ENCODE data around the gene SMARCD2. TPM values are rescaled to one million over a fixed set of nuclear protein-coding genes. Genes with fewer than 3 reads are reported as not detected.
A peak's percentile ranks its signal among the peaks of the same experiment; 100 is the strongest.

Gene SMARCD2
- total RNA-seq, 4 donors from 2014 or later: 234 to 337 (median 309) TPM

- no peak for TF ChIP-seq POLR2AphosphoS5 (IDR thresholded peaks at IDR 0.05)
- no peak for TF ChIP-seq EP300 (IDR thresholded peaks at IDR 0.05)
- TF ChIP-seq POLR2A (IDR thresholded peaks at IDR 0.05): no peak
- no peak for TF ChIP-seq CTCF (IDR thresholded peaks at IDR 0.05)
- Histone ChIP-seq H3K4me1 (peaks cover 71% of the 10 kb centered on the region), H3K9me3 (no peaks in the 10 kb centered on the region), H3K27ac (peak overlapping the region; percentile 93), H3K27me3 (no peaks in the 10 kb centered on the region), H3K36me3 (peaks cover 42% of the 10 kb centered on the region), H3K4me3 (peak overlapping the region; percentile 36)
- no peak for DNase-seq (ENCODE audit: low spot score in 2 of 2)
- WGBS: 51% methylated on average over 4 of the region's 5 CpGs
Measured at GRCh38 chr17:63837962-63838600, 4.4 kb downstream of the SMARCD2 start.

GRCh38 chr17:63837480-63837879, 5.0 kb downstream of the SMARCD2 start:
- peak overlapping the region; percentile 93 for H3K27ac ChIP-seq
- no peaks in the 10 kb centered on the region for H3K27me3 ChIP-seq
- no peak for DNase-seq (ENCODE audit: low spot score in 2 of 2)
- TF ChIP-seq EP300 (IDR thresholded peaks at IDR 0.05): no peak
- no peak for TF ChIP-seq POLR2A (IDR thresholded peaks at IDR 0.05)
- TF ChIP-seq CTCF (IDR thresholded peaks at IDR 0.05): no peak
- peaks cover 71% of the 10 kb centered on the region for H3K4me1 ChIP-seq
- peaks cover 48% of the 10 kb centered on the region for H3K36me3 ChIP-seq
- no peaks in the 10 kb centered on the region for H3K9me3 ChIP-seq
- H3K4me3 ChIP-seq: peak overlapping the region; percentile 36
- 78% methylated on average over 7 of the region's 12 CpGs for WGBS

- no peak overlapping the region for H3K27ac ChIP-seq
- no peaks in the 10 kb centered on the region for H3K27me3 ChIP-seq
- H3K36me3 ChIP-seq: peaks cover 54% of the 10 kb centered on the region
- peaks cover 71% of the 10 kb centered on the region for H3K4me1 ChIP-seq
- H3K4me3 ChIP-seq: no peak overlapping the region
- 93% methylated on average over 7 of the region's 7 CpGs for WGBS
- DNase-seq (ENCODE audit: low spot score in 2 of 2): no peak
- no peaks in the 10 kb centered on the region for H3K9me3 ChIP-seq
- no peak for TF ChIP-seq POLR2A (IDR thresholded peaks at IDR 0.05)
- no peak for TF ChIP-seq CTCF (IDR thresholded peaks at IDR 0.05)
- TF ChIP-seq EP300 (IDR thresholded peaks at IDR 0.05): no peak
- no peak for TF ChIP-seq POLR2AphosphoS5 (IDR thresholded peaks at IDR 0.05)
Measured at GRCh38 chr17:63836811-63837210, 5.7 kb downstream of the SMARCD2 start.

DNA sequence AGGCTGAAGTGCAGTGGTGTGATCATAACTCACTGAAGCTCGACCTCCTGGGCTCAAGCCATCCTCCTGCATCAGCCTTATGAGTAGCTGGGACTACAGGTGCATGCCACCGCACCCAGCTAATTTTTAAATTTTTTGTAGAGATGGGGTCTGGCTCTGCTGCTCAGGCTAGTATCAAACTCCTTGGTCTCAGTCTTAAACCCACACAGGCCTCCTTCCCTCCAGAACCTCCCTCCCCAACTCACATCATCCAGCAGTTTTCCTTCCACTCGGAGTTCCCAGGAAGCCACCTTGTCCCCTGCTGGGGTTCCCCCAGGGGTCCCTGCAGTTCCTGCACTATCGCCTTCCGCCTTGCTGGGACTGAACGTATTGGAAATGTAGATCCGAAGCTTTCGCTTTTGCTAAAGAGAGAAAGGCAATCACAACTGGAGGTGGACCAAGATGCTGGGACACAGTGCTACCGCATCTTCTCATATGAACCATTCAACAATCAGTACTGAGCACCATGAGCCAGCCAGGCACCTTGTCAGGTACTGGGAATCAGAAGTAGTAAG, 7.2 kb downstream of the SMARCD2 start:
- peaks cover 57% of the 10 kb centered on the region for H3K4me1 ChIP-seq
- 83% methylated on average over 9 of the region's 9 CpGs for WGBS
- no peaks in the 10 kb centered on the region for H3K27me3 ChIP-seq
- no peak for DNase-seq (ENCODE audit: low spot score in 2 of 2)
- H3K9me3 ChIP-seq: no peaks in the 10 kb centered on the region
- no peak overlapping the region for H3K27ac ChIP-seq
- peaks cover 70% of the 10 kb centered on the region for H3K36me3 ChIP-seq
- H3K4me3 ChIP-seq: no peak overlapping the region
- TF ChIP-seq POLR2AphosphoS5 (IDR thresholded peaks at IDR 0.05): no peak

DNA sequence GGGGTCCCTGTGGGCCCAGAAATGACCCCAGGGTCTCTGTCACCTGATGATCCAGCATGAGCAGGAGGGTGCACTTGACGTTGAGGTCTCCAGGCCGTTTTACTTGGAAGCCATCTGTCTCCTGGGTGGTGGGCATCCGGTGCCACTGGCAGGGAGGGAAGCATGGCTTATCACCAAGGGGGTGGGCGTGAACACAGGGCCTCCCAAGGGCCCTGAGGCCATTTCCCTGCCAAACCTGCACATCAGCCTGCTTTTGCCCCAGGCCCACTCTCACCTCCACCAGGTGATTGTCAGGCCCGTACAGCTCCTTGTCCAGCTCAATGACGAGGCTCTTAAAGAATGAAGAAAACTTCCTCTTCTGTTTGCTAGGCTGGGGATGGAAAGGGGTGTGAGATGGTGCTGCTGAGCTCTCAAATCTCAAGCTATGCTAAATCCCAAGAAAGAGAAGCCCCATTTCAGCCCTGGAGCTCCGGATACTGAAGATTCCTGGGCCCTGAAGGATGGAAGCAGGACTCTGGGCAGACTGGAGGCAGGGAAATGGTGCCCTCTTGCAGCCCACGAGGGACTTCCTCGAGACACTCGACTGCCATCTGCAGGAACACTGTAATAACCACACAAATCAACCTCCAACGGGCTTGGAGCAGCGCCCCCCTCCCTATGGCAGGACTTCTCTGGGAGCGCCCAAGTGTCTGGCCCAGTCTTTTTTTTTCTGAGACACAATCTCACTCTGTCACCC, 7.9 kb downstream of the SMARCD2 start:
- Histone ChIP-seq H3K4me1 (peaks cover 53% of the 10 kb centered on the region), H3K9me3 (no peaks in the 10 kb centered on the region), H3K27me3 (no peaks in the 10 kb centered on the region), H3K4me3 (no peak overlapping the region), H3K27ac (no peak overlapping the region), H3K36me3 (peaks cover 76% of the 10 kb centered on the region)
- TF ChIP-seq CTCF (IDR thresholded peaks at IDR 0.05) (peak; percentile 41 to 52), POLR2A (IDR thresholded peaks at IDR 0.05) (no peak)
- 24% methylated on average over 8 of the region's 13 CpGs for WGBS
- DNase-seq (ENCODE audit: low spot score in 2 of 2): no peak

All from suprapubic skin (tissue), 4 donors.